Tibial nerve (tissue), 4 donors: ENCODE data around the gene CACHD1. TPM values are rescaled to one million over a fixed set of nuclear protein-coding genes. Genes with fewer than 3 reads are reported as not detected.

Experiments
- DNase-seq, 2 donors: peaks; one replicate each; pipeline ENCODE4 v3.0.0-alpha.2; 2019; ENCODE audit warnings: low spot score in 2 of 2
- H3K27ac ChIP-seq, 4 donors: fragments of 200-600 bp; sonication (generic) in 3 of 4; one replicate each; pipeline ENCODE4 v1.5.1; 2017 to 2019; ENCODE audit warnings: mild to moderate bottlenecking in 1 of 4
- H3K27me3 ChIP-seq, 2 donors: fragments of 200-600 bp; sonication (generic) in 1 of 2; one replicate each; pipeline versions ENCODE4 v1.5.1 to v1.6.0; 2017 to 2019
- H3K36me3 ChIP-seq, 3 donors: fragments of 200-600 bp; sonication (generic); one replicate each; pipeline ENCODE4 v1.5.1; 2018 to 2019
- H3K4me1 ChIP-seq, 4 donors: fragments of 200-600 bp; sonication (generic) in 3 of 4; one replicate each; pipeline ENCODE4 v1.5.1; 2017 to 2019
- H3K4me3 ChIP-seq, 4 donors: fragments of 200-600 bp; sonication (generic) in 3 of 4; one replicate each; pipeline ENCODE4 v1.5.1; 2017 to 2019; ENCODE audit warnings: mild to moderate bottlenecking in 1 of 4, moderate library complexity in 1 of 4
- H3K9me3 ChIP-seq, 4 donors: fragments of 200-600 bp; sonication (generic) in 3 of 4; one replicate each; pipeline ENCODE4 v1.5.1; 2017 to 2019
- EP300 ChIP-seq, 2 donors: sonication (generic); formaldehyde crosslinking; IDR thresholded peaks; one replicate each; pipeline ENCODE4 v1.6.1; 2017; ENCODE audit warnings: antibody characterized with exemption in 2 of 2, mild to moderate bottlenecking in 1 of 2
- POLR2A ChIP-seq, 2 donors: fragments of 450-650 bp; IDR thresholded peaks; one replicate each; pipeline ENCODE4 v1.6.1; 2017; ENCODE audit warnings: antibody characterized with exemption in 2 of 2, mild to moderate bottlenecking in 2 of 2, moderate library complexity in 2 of 2
- WGBS, 2 donors: methylation state at CpG; one replicate each; pipeline ENCODE4 v1.1.5; 2018; 5-methylcytosine and 5-hydroxymethylcytosine counted together
- total RNA-seq, 4 donors: library from RNA; depleted of rRNA; stranded (reverse); fragments of >200 nt; gene quantifications; one replicate each; pipeline ENCODE4 v1.1.0, GENCODE V29; 2016
- TF ChIP-seq, protein P1 (sequence below), 5 experiments: fragments of 200-600 bp in 3 of 5; fragments of 450-650 bp in 2 of 5; sonication (generic) in 3 of 5; IDR thresholded peaks; one replicate each; pipeline ENCODE4 v1.5.1; 2016 to 2019; ENCODE audit warnings: antibody characterized with exemption in 5 of 5, mild to moderate bottlenecking in 3 of 5, moderate library complexity in 2 of 5

Gene CACHD1
- total RNA-seq, 4 donors from 2014 or later = 7.4 to 15.9 (median 10.0) TPM

DNA sequence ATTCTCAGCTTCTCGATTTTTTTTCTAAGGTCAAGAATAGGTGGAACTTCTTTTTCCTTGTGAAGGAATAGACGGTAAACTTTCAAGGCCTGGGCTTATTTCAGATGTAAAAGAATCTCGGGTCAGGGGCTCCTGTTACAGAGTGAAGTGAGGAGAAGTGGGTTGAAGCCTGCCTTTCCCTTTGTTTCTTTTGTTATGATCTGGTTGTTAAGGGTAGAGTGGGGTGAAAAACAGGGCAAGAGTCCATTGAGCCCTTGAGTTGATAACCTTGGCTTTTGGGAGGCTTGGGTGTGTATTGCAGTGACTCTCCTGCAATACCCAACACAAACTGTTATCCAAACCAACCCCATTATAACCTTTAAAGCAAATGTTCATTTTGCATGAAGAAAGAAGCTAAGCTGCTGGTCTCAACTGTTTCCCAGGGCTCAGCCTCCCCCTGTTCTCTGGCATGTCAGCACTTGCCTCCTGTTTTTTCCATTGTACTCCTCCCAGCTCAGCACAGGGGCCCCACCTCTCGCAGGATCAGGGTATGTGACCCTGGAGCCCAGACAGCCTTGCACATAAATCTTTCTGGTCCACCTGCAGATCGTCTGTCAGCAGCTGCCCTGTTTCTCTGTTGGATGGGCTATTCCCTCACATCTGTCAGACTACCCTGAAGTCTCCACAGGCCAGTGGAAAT is 102.4 kb downstream of the CACHD1 start:
- H3K4me1 ChIP-seq = no peaks in the 10 kb centered on the region
- H3K27ac ChIP-seq = no peak overlapping the region
- WGBS, 2 donors = 58 to 65% methylated on average over 5 of the region's 5 CpGs
- TF ChIP-seq POLR2A (IDR thresholded peaks at IDR 0.05) (no peak), EP300 (IDR thresholded peaks at IDR 0.05) (no peak)
- H3K4me3 ChIP-seq = no peak overlapping the region
- no peaks in the 10 kb centered on the region for H3K36me3 ChIP-seq
- H3K9me3 ChIP-seq = no peaks in the 10 kb centered on the region
- peaks cover 0 to 6% of the 10 kb centered on the region in 2 donors for H3K27me3 ChIP-seq
- DNase-seq = no peak

DNA sequence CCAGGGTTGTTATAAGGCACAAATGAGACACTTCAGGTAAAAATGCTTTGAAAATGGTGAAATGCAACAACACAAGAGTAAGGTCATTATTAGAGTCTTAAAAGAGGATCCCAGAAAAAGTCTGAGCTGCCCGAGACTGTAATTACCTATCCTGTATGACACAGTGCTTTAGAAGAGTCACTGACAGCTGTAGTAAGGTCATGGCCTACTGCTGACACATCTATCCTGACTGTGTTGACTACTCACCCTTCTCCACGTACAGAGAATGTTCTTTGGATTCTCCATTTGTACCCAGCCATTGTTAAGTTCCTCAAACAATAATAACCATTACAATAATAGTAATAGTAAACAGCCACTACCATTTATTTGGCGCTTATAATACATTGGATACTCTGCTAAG is 104.4 kb downstream of the CACHD1 start:
- Histone ChIP-seq H3K9me3 (no peaks in the 10 kb centered on the region), H3K27me3 (no peaks in the 10 kb centered on the region), H3K4me3 (no peak overlapping the region), H3K27ac (no peak overlapping the region), H3K36me3 (no peaks in the 10 kb centered on the region), H3K4me1 (no peaks in the 10 kb centered on the region)
- WGBS, 2 donors = 73 to 84% methylated on average over 3 of the region's 3 CpGs
- TF ChIP-seq, protein P1, sequence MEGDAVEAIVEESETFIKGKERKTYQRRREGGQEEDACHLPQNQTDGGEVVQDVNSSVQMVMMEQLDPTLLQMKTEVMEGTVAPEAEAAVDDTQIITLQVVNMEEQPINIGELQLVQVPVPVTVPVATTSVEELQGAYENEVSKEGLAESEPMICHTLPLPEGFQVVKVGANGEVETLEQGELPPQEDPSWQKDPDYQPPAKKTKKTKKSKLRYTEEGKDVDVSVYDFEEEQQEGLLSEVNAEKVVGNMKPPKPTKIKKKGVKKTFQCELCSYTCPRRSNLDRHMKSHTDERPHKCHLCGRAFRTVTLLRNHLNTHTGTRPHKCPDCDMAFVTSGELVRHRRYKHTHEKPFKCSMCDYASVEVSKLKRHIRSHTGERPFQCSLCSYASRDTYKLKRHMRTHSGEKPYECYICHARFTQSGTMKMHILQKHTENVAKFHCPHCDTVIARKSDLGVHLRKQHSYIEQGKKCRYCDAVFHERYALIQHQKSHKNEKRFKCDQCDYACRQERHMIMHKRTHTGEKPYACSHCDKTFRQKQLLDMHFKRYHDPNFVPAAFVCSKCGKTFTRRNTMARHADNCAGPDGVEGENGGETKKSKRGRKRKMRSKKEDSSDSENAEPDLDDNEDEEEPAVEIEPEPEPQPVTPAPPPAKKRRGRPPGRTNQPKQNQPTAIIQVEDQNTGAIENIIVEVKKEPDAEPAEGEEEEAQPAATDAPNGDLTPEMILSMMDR (IDR thresholded peaks at IDR 0.05) = no peak
- TF ChIP-seq EP300 (IDR thresholded peaks at IDR 0.05) (no peak), POLR2A (IDR thresholded peaks at IDR 0.05) (no peak)
- DNase-seq = no peak

DNA sequence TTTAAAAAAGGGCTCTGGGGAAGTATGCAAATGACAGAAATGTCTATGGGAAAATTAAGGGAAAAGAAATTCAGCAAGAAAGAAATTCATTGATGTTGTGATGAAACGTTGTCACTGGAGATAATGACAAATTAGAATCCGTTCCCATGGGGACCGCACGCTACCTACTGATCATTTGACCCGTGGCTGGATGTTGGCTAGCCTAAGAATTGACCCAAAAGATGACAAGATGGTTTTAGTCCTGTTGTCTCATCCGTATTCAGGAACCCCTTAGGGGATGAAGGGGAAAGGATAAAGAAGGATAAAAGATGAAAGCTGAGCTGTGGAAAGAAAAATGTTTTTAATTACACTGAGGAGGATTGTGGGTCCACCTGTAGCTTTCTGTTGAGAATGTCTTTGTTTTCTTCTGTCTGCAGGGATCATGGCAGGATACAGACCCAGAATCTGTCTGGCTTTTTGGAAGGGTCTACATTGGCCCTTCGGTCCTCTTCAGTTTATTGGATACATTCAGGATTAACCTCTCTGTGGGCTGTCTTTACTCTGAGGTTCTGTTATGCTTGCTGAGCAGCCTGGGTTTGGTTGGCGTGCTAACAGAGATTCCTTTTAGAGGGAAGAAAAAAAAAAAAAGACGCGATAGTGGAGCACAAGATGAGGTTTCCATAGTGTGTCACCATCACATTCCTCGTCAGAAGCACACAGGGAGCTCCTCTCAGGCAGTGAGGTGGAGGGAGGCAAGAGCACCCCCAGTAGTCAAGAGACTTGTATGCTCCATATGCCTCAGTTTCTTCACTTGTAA is 106.2 kb downstream of the CACHD1 start:
- Histone ChIP-seq H3K27ac (no peak overlapping the region), H3K4me1 (no peaks in the 10 kb centered on the region), H3K9me3 (no peaks in the 10 kb centered on the region), H3K4me3 (no peak overlapping the region), H3K27me3 (no peaks in the 10 kb centered on the region), H3K36me3 (no peaks in the 10 kb centered on the region)
- no peak for DNase-seq
- WGBS, 2 donors = 73 to 75% methylated on average over 11 of the region's 11 CpGs
- TF ChIP-seq POLR2A (IDR thresholded peaks at IDR 0.05) (no peak), EP300 (IDR thresholded peaks at IDR 0.05) (no peak)

DNA sequence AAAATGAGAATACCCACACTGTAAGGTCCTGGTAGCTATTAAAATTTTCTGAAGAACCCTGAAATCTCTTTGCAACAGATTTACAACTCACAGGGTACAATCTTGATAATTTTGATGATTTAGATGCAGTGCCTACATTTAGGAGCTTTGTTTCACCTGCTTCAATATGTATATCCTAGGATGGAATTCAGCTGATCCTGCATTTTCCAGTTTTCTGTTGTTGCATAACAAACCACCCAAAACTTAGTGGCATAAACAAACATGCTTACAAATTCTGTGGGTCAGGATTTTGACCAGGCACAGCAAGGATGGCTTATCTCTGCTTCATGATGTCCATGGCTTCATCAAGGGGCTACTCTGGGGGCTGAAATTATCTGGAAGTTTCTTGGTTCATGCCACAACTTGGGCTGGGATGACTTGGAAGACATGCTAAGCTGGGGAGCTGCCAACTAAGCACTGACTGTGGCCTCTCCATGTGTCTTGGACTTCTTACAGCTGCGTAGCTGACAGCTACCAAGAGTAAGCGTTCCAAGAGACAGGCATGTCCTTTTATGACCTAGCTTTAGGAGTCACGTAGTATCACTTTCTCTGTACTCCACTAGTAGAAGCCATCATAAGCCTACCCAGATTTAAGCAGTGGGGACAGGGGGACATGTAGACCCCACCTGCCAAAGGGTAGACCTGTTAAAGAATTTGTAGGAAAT is 108.5 kb downstream of the CACHD1 start:
- 92 to 96% methylated on average over 3 of the region's 3 CpGs for WGBS, 2 donors
- TF ChIP-seq, protein P1 (IDR thresholded peaks at IDR 0.05) = no peak
- TF ChIP-seq POLR2A (IDR thresholded peaks at IDR 0.05) (no peak), EP300 (IDR thresholded peaks at IDR 0.05) (no peak)
- Histone ChIP-seq H3K27ac (no peak overlapping the region), H3K4me1 (no peaks in the 10 kb centered on the region), H3K27me3 (no peaks in the 10 kb centered on the region), H3K9me3 (no peaks in the 10 kb centered on the region), H3K4me3 (no peak overlapping the region), H3K36me3 (no peaks in the 10 kb centered on the region)
- DNase-seq = no peak

DNA sequence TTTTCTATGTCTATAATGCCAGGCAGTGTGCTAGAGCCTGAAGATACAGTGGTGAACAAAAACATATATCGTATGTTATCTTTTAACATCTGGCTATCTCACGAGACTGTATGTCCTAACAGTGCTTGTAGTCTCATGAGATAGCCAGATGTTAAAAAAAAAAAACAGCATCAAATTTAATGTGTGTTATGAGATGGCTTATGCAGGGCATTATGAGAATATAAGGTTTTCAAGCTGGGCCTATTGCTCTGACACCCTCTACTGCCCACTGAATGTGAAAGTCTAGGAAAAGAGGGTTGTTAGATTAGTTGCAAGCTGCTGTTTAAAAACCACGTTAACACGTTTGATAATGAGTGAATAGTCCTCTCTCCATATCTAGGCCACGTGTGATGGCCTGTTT is 109.8 kb downstream of the CACHD1 start:
- DNase-seq = no peak
- TF ChIP-seq, protein P1 (IDR thresholded peaks at IDR 0.05) = no peak
- no peak for TF ChIP-seq EP300 (IDR thresholded peaks at IDR 0.05)
- no peak for TF ChIP-seq POLR2A (IDR thresholded peaks at IDR 0.05)
- no peaks in the 10 kb centered on the region for H3K27me3 ChIP-seq
- 84% methylated on average over 5 of the region's 5 CpGs for WGBS, 2 donors
- no peak overlapping the region for H3K4me3 ChIP-seq
- no peaks in the 10 kb centered on the region for H3K36me3 ChIP-seq
- no peaks in the 10 kb centered on the region for H3K4me1 ChIP-seq
- H3K27ac ChIP-seq = no peak overlapping the region
- no peaks in the 10 kb centered on the region for H3K9me3 ChIP-seq
